CD4-positive, alpha-beta T cell (primary cell): Measurements from ENCODE around the gene ALAS1. TPM values are rescaled to one million over a fixed set of nuclear protein-coding genes. Genes with fewer than 3 reads are reported as not detected.
A peak's percentile ranks its signal among the peaks of the same experiment; 100 is the strongest.

Experiments used
- ATAC-seq: fragments of 200-7000 bp; cut with Tn5 transposase; one replicate; pipeline ENCODE4 v1.10.0; 2022; ENCODE audit warnings: mild to moderate bottlenecking; ENCODE audit not compliant: poor library complexity
- CTCF ChIA-PET: fragments of 350-600 bp; sonication (Branson Sonifier 250); formaldehyde crosslinking; loops from one replicate; lab custom pipeline; 2021; ENCODE audit warnings: antibody characterized with exemption, inconsistent platforms; lab: Charles Lee
- POLR2A ChIA-PET: fragments of 350-600 bp; sonication (Branson Sonifier 250); formaldehyde crosslinking; loops from one replicate; lab custom pipeline; 2021; ENCODE audit warnings: antibody characterized with exemption, inconsistent platforms; lab: Charles Lee
- DNase-seq, 14 experiments: peaks; one replicate each; pipeline ENCODE4 v3.0.0-alpha.2; 2013 to 2020; ENCODE audit warnings: mixed read lengths in 2 of 14
- H3K27ac ChIP-seq, 2 donors: one replicate each; pipeline versions ENCODE4 v1.5.1 to v1.7.0; 2013; ENCODE audit warnings: low read length in 2 of 2, low read depth in 1 of 2, mild to moderate bottlenecking in 1 of 2
- H3K27me3 ChIP-seq, 2 experiments: 1 replicate in 1 of 2; 2 replicates in 1 of 2; pipeline versions ENCODE4 v1.6.1 to v1.7.0; 2013; ENCODE audit warnings: low read length in 2 of 2, control low read depth in 1 of 2, mild to moderate bottlenecking in 1 of 2, moderate library complexity in 1 of 2; ENCODE audit not compliant: insufficient read depth in 2 of 2, control insufficient read depth in 1 of 2
- H3K36me3 ChIP-seq: one replicate; pipeline ENCODE4 v1.6.1; 2013; ENCODE audit warnings: low read length, control low read depth; ENCODE audit not compliant: insufficient read depth
- H3K4me1 ChIP-seq: one replicate; pipeline ENCODE4 v1.6.1; 2013; ENCODE audit warnings: low read length, control low read depth; ENCODE audit not compliant: insufficient read depth
- H3K4me3 ChIP-seq: one replicate; pipeline ENCODE4 v1.5.1; 2013; ENCODE audit warnings: mild to moderate bottlenecking, low read length, moderate library complexity
- H3K9me3 ChIP-seq, 2 experiments: 1 replicate in 1 of 2; 2 replicates in 1 of 2; pipeline versions ENCODE4 v1.6.1 to v1.7.0; 2013; ENCODE audit warnings: low read length in 2 of 2, mild to moderate bottlenecking in 2 of 2, control low read depth in 1 of 2, moderate library complexity in 1 of 2; ENCODE audit not compliant: control insufficient read depth in 1 of 2, insufficient read depth in 1 of 2
- H3K27ac Mint-ChIP-seq: one replicate; pipeline ENCODE4 v1.8.0; 2020; ENCODE audit warnings: mixed read lengths
- H3K27me3 Mint-ChIP-seq: one replicate; pipeline ENCODE4 v1.8.0; 2021; ENCODE audit warnings: mixed read lengths
- H3K36me3 Mint-ChIP-seq: one replicate; pipeline ENCODE4 v1.8.0; 2021; ENCODE audit warnings: low read depth, mixed read lengths
- H3K4me1 Mint-ChIP-seq: one replicate; pipeline ENCODE4 v1.8.0; 2021; ENCODE audit warnings: low read depth, mixed read lengths
- H3K4me3 Mint-ChIP-seq: one replicate; pipeline ENCODE4 v1.8.0; 2020; ENCODE audit warnings: mild to moderate bottlenecking, mixed read lengths
- H3K9me3 Mint-ChIP-seq: one replicate; pipeline ENCODE4 v1.8.0; 2020; ENCODE audit warnings: mixed read lengths
- CTCF ChIP-seq: fragments of 200-600 bp; IDR thresholded peaks from one replicate; pipeline ENCODE4 v1.8.0; 2022; ENCODE audit warnings: antibody characterized with exemption, mild to moderate bottlenecking
- intact Hi-C, 2 experiments: fragments of 100-400 bp; cut with DNase I in 1 of 2; cut with micrococcal nuclease in 1 of 2; formaldehyde crosslinking; loops; one replicate each; pipeline versions ENCODE4 v1.15.1 to v1.9.0; 2023 to 2025; cut with DNase I, micrococcal nuclease
- total RNA-seq, 174 experiments: library from RNA in 2 of 174; stranded (reverse) in 2 of 174; gene quantifications; one replicate each; pipeline ENCODE4 v1.2.3 and lab custom pipeline; 2021 to 2026

ALAS1 gene
- total RNA-seq, 2 experiments from 2014 or later, result 6.0 to 7.0 TPM

GRCh38 chr3:52213005-52213404 is 15.0 kb downstream of the ALAS1 start:
- ChIA-PET POLR2A (no interaction called here), CTCF (no interaction called here)
- intact Hi-C loops, result no loop called here
- Mint-ChIP-seq H3K36me3 (peaks cover 87% of the 10 kb centered on the region), H3K4me3 (no peak overlapping the region), H3K27me3 (no peaks in the 10 kb centered on the region), H3K9me3 (no peaks in the 10 kb centered on the region), H3K27ac (no peak overlapping the region), H3K4me1 (peaks cover 24% of the 10 kb centered on the region)
- Histone ChIP-seq H3K36me3 (peaks cover 76% of the 10 kb centered on the region), H3K4me1 (peaks cover 36% of the 10 kb centered on the region), H3K4me3 (no peak overlapping the region), H3K27ac (no peak overlapping the region), H3K9me3 (no peaks in the 10 kb centered on the region), H3K27me3 (no peaks in the 10 kb centered on the region)
- no peak for ATAC-seq
- no peak for DNase-seq
- no peak for TF ChIP-seq CTCF

DNA sequence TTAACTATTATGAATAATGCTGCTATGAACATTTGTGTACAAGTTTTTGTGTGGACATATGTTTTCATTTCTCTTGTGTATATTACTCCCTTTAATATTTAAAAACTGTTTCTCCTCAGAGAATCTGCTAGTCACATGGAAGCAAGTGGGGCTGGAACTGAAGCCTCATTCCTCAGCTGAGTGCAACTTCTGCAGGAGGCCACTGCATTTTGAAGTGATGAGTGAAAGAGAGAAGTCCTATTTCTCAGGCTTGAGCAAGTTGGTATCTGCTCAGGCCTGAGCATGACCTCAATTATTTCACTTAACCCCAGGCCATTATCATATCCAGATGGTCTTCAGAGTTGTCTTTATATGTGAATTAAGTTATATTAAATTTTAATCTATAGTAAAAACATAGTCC is 15.9 kb downstream of the ALAS1 start:
- no peak for DNase-seq
- Histone ChIP-seq H3K4me1 (peaks cover 45% of the 10 kb centered on the region), H3K36me3 (peaks cover 68% of the 10 kb centered on the region), H3K27me3 (no peaks in the 10 kb centered on the region), H3K9me3 (no peaks in the 10 kb centered on the region), H3K27ac (no peak overlapping the region), H3K4me3 (no peak overlapping the region)
- ATAC-seq, result no peak
- ChIA-PET POLR2A (no interaction called here), CTCF (no interaction called here)
- peaks cover 78% of the 10 kb centered on the region for H3K36me3 Mint-ChIP-seq
- intact Hi-C loops, result no loop called here
- no peaks in the 10 kb centered on the region for H3K9me3 Mint-ChIP-seq
- H3K27me3 Mint-ChIP-seq, result no peaks in the 10 kb centered on the region
- no peak overlapping the region for H3K4me3 Mint-ChIP-seq
- H3K4me1 Mint-ChIP-seq, result peaks cover 32% of the 10 kb centered on the region
- no peak for TF ChIP-seq CTCF
- H3K27ac Mint-ChIP-seq, result peak overlapping the region; percentile 4

- ChIA-PET POLR2A (interaction anchor here (0.8 to 1.6 kb wide), 2 partner anchors 38 to 125 kb away, joined by 3 read pairs; no protein-coding TSS in a partner anchor), CTCF (interaction anchor here (0.6 to 1.0 kb wide), 2 partner anchors 124 to 839 kb away, joined by 3 read pairs; no protein-coding TSS in a partner anchor)
- no peak for DNase-seq
- Mint-ChIP-seq H3K27ac (peak overlapping the region; percentile 65), H3K27me3 (no peaks in the 10 kb centered on the region), H3K4me3 (no peak overlapping the region), H3K4me1 (peaks cover 47% of the 10 kb centered on the region), H3K36me3 (peaks cover 63% of the 10 kb centered on the region), H3K9me3 (no peaks in the 10 kb centered on the region)
- Histone ChIP-seq H3K27me3 (no peaks in the 10 kb centered on the region), H3K9me3 (no peaks in the 10 kb centered on the region), H3K36me3 (peaks cover 53% of the 10 kb centered on the region), H3K4me3 (no peak overlapping the region), H3K4me1 (peaks cover 60% of the 10 kb centered on the region), H3K27ac (peak overlapping the region in 1 of 2 donors; percentile 55)
- ATAC-seq, result no peak
- intact Hi-C loops, result loop anchor here in 1 of 2 experiments (5.0 kb wide), 1 partner anchor 192 kb away; no protein-coding TSS in a partner anchor
- no peak for TF ChIP-seq CTCF
These were observed 17.4 kb downstream of the ALAS1 start for GRCh38 chr3:52215351-52215750.
